Osteocyte (in vitro differentiated cells): ENCODE data around the gene NSD1. TPM values are rescaled to one million over a fixed set of nuclear protein-coding genes. Genes with fewer than 3 reads are reported as not detected.

Experiments
- DNase-seq: peaks from one replicate; pipeline ENCODE4 v3.0.0; 2021; ENCODE audit warnings: mixed read lengths; ENCODE audit not compliant: unreplicated experiment; ENCODE audit errors: extremely low spot score
- H3K27ac Mint-ChIP-seq: one replicate; pipeline ENCODE4 v1.8.0; 2021; ENCODE audit warnings: mild to moderate bottlenecking, mixed read lengths; ENCODE audit not compliant: unreplicated experiment
- H3K27me3 Mint-ChIP-seq: one replicate; pipeline ENCODE4 v1.8.0; 2021; ENCODE audit warnings: mixed read lengths; ENCODE audit not compliant: unreplicated experiment
- H3K36me3 Mint-ChIP-seq: one replicate; pipeline ENCODE4 v1.8.0; 2021; ENCODE audit warnings: mixed read lengths; ENCODE audit not compliant: unreplicated experiment
- H3K4me1 Mint-ChIP-seq: one replicate; pipeline ENCODE4 v1.8.0; 2021; ENCODE audit warnings: mixed read lengths; ENCODE audit not compliant: unreplicated experiment
- H3K4me3 Mint-ChIP-seq: one replicate; pipeline ENCODE4 v1.8.0; 2021; ENCODE audit warnings: mild to moderate bottlenecking, moderate library complexity, mixed read lengths; ENCODE audit not compliant: unreplicated experiment
- H3K9me3 Mint-ChIP-seq: one replicate; pipeline ENCODE4 v1.8.0; 2021; ENCODE audit warnings: mixed read lengths; ENCODE audit not compliant: unreplicated experiment
- CTCF ChIP-seq: fragments of 200-600 bp; sonication (generic); IDR thresholded peaks from 2 replicates; pipeline ENCODE4 v1.5.0; 2021; ENCODE audit warnings: antibody characterized with exemption, mild to moderate bottlenecking, moderate library complexity
- total RNA-seq: library from RNA; stranded (reverse); gene quantifications from 2 replicates; pipeline ENCODE4 v1.2.1, GENCODE V29; 2021

NSD1 gene
- total RNA-seq, 1 donor from 2014 or later = 74.7 TPM

GRCh38 chr5:177230660-177231059, 97.1 kb downstream of the NSD1 start:
- peak overlapping the region; percentile 24 for H3K27ac Mint-ChIP-seq
- peaks cover 51% of the 10 kb centered on the region for H3K4me1 Mint-ChIP-seq
- peaks cover 10% of the 10 kb centered on the region for H3K36me3 Mint-ChIP-seq
- TF ChIP-seq CTCF = no peak
- H3K4me3 Mint-ChIP-seq = no peak overlapping the region
- no peaks in the 10 kb centered on the region for H3K9me3 Mint-ChIP-seq
- DNase-seq = no peak
- H3K27me3 Mint-ChIP-seq = no peaks in the 10 kb centered on the region

GRCh38 chr5:177231479-177232250, 98.1 kb downstream of the NSD1 start:
- Mint-ChIP-seq H3K4me1 (peaks cover 46% of the 10 kb centered on the region), H3K4me3 (no peak overlapping the region), H3K9me3 (no peaks in the 10 kb centered on the region), H3K36me3 (peaks cover 10% of the 10 kb centered on the region), H3K27ac (peak overlapping the region; percentile 88), H3K27me3 (no peaks in the 10 kb centered on the region)
- no peak for DNase-seq
- TF ChIP-seq CTCF = no peak

GRCh38 chr5:177232358-177232757, 98.8 kb downstream of the NSD1 start:
- Mint-ChIP-seq H3K4me3 (no peak overlapping the region), H3K9me3 (no peaks in the 10 kb centered on the region), H3K27ac (peak overlapping the region; percentile 88), H3K4me1 (peaks cover 40% of the 10 kb centered on the region), H3K27me3 (no peaks in the 10 kb centered on the region), H3K36me3 (peaks cover 10% of the 10 kb centered on the region)
- TF ChIP-seq CTCF = no peak
- DNase-seq = no peak

GRCh38 chr5:177232761-177233160, 99.2 kb downstream of the NSD1 start:
- H3K9me3 Mint-ChIP-seq = no peaks in the 10 kb centered on the region
- peak overlapping the region; percentile 29 for H3K4me3 Mint-ChIP-seq
- H3K27ac Mint-ChIP-seq = peak overlapping the region; percentile 88
- H3K4me1 Mint-ChIP-seq = peaks cover 40% of the 10 kb centered on the region
- no peaks in the 10 kb centered on the region for H3K27me3 Mint-ChIP-seq
- H3K36me3 Mint-ChIP-seq = peaks cover 12% of the 10 kb centered on the region
- TF ChIP-seq CTCF = no peak
- no peak for DNase-seq

- TF ChIP-seq CTCF = no peak
- H3K9me3 Mint-ChIP-seq = no peaks in the 10 kb centered on the region
- H3K27me3 Mint-ChIP-seq = no peaks in the 10 kb centered on the region
- H3K4me3 Mint-ChIP-seq = peak overlapping the region; percentile 29
- H3K36me3 Mint-ChIP-seq = peaks cover 16% of the 10 kb centered on the region
- DNase-seq = no peak
- peak overlapping the region; percentile 88 for H3K27ac Mint-ChIP-seq
- peaks cover 40% of the 10 kb centered on the region for H3K4me1 Mint-ChIP-seq
Observed at GRCh38 chr5:177233206-177233605, 99.6 kb downstream of the NSD1 start.
